Activated naive CD8-positive, alpha-beta T cell treated with anti-CD3 and anti-CD28 coated beads, Interleukin-2, amount 50 U/mL, for 16 hours (primary cell): ENCODE results near the gene AHNAK.
"Not testable (repeated sequence)": the region's sequence is repeated elsewhere in the genome, so short reads cannot be mapped to it uniquely, and the experiment has no call there.

Experiments
- DNase-seq: peaks from one replicate; pipeline ENCODE4 v3.0.0-alpha.2; 2020; ENCODE audit warnings: low read depth, low spot score

The AHNAK gene

GRCh38 chr11:62572431-62572830, 25.8 kb upstream of the AHNAK start:
- DNase-seq = no peak

- not testable (repeated sequence) for DNase-seq
Measured at GRCh38 chr11:62571493-62571892, 24.9 kb upstream of the AHNAK start.

GRCh38 chr11:62570903-62571302, 24.3 kb upstream of the AHNAK start:
- DNase-seq = not testable (repeated sequence)

GRCh38 chr11:62569611-62570010, 23.0 kb upstream of the AHNAK start:
- no peak for DNase-seq

GRCh38 chr11:62567018-62567633, 20.5 kb upstream of the AHNAK start:
- no peak for DNase-seq

- no peak for DNase-seq
Measured at GRCh38 chr11:62566247-62566646, 19.6 kb upstream of the AHNAK start.

GRCh38 chr11:62565100-62565802, 18.6 kb upstream of the AHNAK start:
- DNase-seq = no peak

- not testable (repeated sequence) for DNase-seq
Measured at GRCh38 chr11:62561677-62562230, 15.1 kb upstream of the AHNAK start.

- no peak for DNase-seq
Measured at GRCh38 chr11:62560566-62561103, 14.0 kb upstream of the AHNAK start.

GRCh38 chr11:62559626-62560025, 13.0 kb upstream of the AHNAK start:
- DNase-seq = not testable (repeated sequence)

GRCh38 chr11:62559204-62559603, 12.6 kb upstream of the AHNAK start:
- no peak for DNase-seq

GRCh38 chr11:62558669-62559068, 12.1 kb upstream of the AHNAK start:
- no peak for DNase-seq

- DNase-seq = no peak
Measured at GRCh38 chr11:62556875-62557631, 10.4 kb upstream of the AHNAK start.

GRCh38 chr11:62556108-62556874, 9.7 kb upstream of the AHNAK start:
- DNase-seq = no peak

- no peak for DNase-seq
Measured at GRCh38 chr11:62555464-62556107, 9.0 kb upstream of the AHNAK start.

- no peak for DNase-seq
Measured at GRCh38 chr11:62554387-62555167, 8.0 kb upstream of the AHNAK start.

GRCh38 chr11:62553839-62554361, 7.3 kb upstream of the AHNAK start:
- DNase-seq = no peak

- no peak for DNase-seq
Measured at GRCh38 chr11:62553080-62553838, 6.7 kb upstream of the AHNAK start.

GRCh38 chr11:62552485-62553079, 6.0 kb upstream of the AHNAK start:
- no peak for DNase-seq
